ENCODE data around the gene FXYD3. TPM values are rescaled to one million over a fixed set of nuclear protein-coding genes. Genes with fewer than 3 reads are reported as not detected.

FXYD3 gene
- total and polyA plus RNA-seq, 2 donors (not counting 1 experiment from before 2014, with no cell fraction given), result not detected

GRCh38 chr19:35140962-35141836 lies 25.6 kb downstream of the FXYD3 start:
- Histone ChIP-seq H3K36me3 (ENCODE audit: control insufficient read depth, insufficient read depth, low read length) (no peaks in the 10 kb centered on the region), H3K4me3 (replicated peaks in 1 of 4; ENCODE audit: control extremely low read depth in 1 of 4, insufficient read depth in 1 of 4, low read depth in 3 of 4, low read length in 4 of 4) (peak overlapping the region in 1 of 4 experiments; percentile 32), H3K27ac (ENCODE audit: insufficient read depth, low read length) (no peak overlapping the region), H3K4me1 (ENCODE audit: control insufficient read depth, extremely low read depth, insufficient read depth, low read length) (peaks cover 28% of the 10 kb centered on the region), H3K79me2 (ENCODE audit: control insufficient read depth, insufficient read depth, low read length) (no peaks in the 10 kb centered on the region), H3K9me3 (ENCODE audit: control insufficient read depth, insufficient read depth, low read depth, low read length) (no peaks in the 10 kb centered on the region), H3K27me3 (ENCODE audit: control insufficient read depth, insufficient read depth, low read length) (peaks cover 2% of the 10 kb centered on the region), H3K4me2 (ENCODE audit: extremely low read depth, insufficient read depth, low read length) (peak overlapping the region; percentile 69), H2AFZ (ENCODE audit: low read length) (peak overlapping the region; percentile 28), H3K9ac (ENCODE audit: insufficient read depth, low read length) (peak overlapping the region; percentile 10), H4K20me1 (ENCODE audit: control insufficient read depth, extremely low read depth, insufficient read depth, low read length) (no peaks in the 10 kb centered on the region)
- no peak for TF ChIP-seq EZH2 (IDR thresholded peaks at IDR 0.05; ENCODE audit: low read length, missing control alignments)
- TF ChIP-seq CTCF (conservative IDR thresholded peaks at IDR 0.05 in 1 of 2, IDR thresholded peaks at IDR 0.05 in 1 of 2; ENCODE audit: low read depth in 1 of 2, low read length in 2 of 2), result peak; percentile 29 to 42
- peak; percentile 77 to 85 for DNase-seq (ENCODE audit: low read depth in 2 of 2)

GRCh38 chr19:35141837-35142605 lies 26.4 kb downstream of the FXYD3 start:
- H3K9ac ChIP-seq (ENCODE audit: insufficient read depth, low read length), result no peak overlapping the region
- TF ChIP-seq CTCF (conservative IDR thresholded peaks at IDR 0.05 in 1 of 2, IDR thresholded peaks at IDR 0.05 in 1 of 2; ENCODE audit: low read depth in 1 of 2, low read length in 2 of 2), result no peak
- no peak for TF ChIP-seq EZH2 (IDR thresholded peaks at IDR 0.05; ENCODE audit: low read length, missing control alignments)
- H3K27me3 ChIP-seq (ENCODE audit: control insufficient read depth, insufficient read depth, low read length), result no peaks in the 10 kb centered on the region
- peak in 1 of 2 donors; percentile 22 for DNase-seq (ENCODE audit: low read depth in 2 of 2)
- no peaks in the 10 kb centered on the region for H4K20me1 ChIP-seq (ENCODE audit: control insufficient read depth, extremely low read depth, insufficient read depth, low read length)
- no peak overlapping the region for H3K4me3 ChIP-seq (replicated peaks in 1 of 4; ENCODE audit: control extremely low read depth in 1 of 4, insufficient read depth in 1 of 4, low read depth in 3 of 4, low read length in 4 of 4)
- H2AFZ ChIP-seq (ENCODE audit: low read length), result no peak overlapping the region
- no peaks in the 10 kb centered on the region for H3K9me3 ChIP-seq (ENCODE audit: control insufficient read depth, insufficient read depth, low read depth, low read length)
- no peak overlapping the region for H3K27ac ChIP-seq (ENCODE audit: insufficient read depth, low read length)
- no peaks in the 10 kb centered on the region for H3K36me3 ChIP-seq (ENCODE audit: control insufficient read depth, insufficient read depth, low read length)
- no peak overlapping the region for H3K4me2 ChIP-seq (ENCODE audit: extremely low read depth, insufficient read depth, low read length)
- peaks cover 28% of the 10 kb centered on the region for H3K4me1 ChIP-seq (ENCODE audit: control insufficient read depth, extremely low read depth, insufficient read depth, low read length)
- H3K79me2 ChIP-seq (ENCODE audit: control insufficient read depth, insufficient read depth, low read length), result no peaks in the 10 kb centered on the region

GRCh38 chr19:35142606-35143230 lies 27.1 kb downstream of the FXYD3 start:
- TF ChIP-seq CTCF (conservative IDR thresholded peaks at IDR 0.05 in 1 of 2, IDR thresholded peaks at IDR 0.05 in 1 of 2; ENCODE audit: low read depth in 1 of 2, low read length in 2 of 2) (peak; percentile 31 to 47), EZH2 (IDR thresholded peaks at IDR 0.05; ENCODE audit: low read length, missing control alignments) (no peak)
- no peaks in the 10 kb centered on the region for H3K27me3 ChIP-seq (ENCODE audit: control insufficient read depth, insufficient read depth, low read length)
- peak in 1 of 2 donors; percentile 29 for DNase-seq (ENCODE audit: low read depth in 2 of 2)
- no peaks in the 10 kb centered on the region for H3K36me3 ChIP-seq (ENCODE audit: control insufficient read depth, insufficient read depth, low read length)
- peaks cover 28% of the 10 kb centered on the region for H3K4me1 ChIP-seq (ENCODE audit: control insufficient read depth, extremely low read depth, insufficient read depth, low read length)
- H3K4me2 ChIP-seq (ENCODE audit: extremely low read depth, insufficient read depth, low read length), result no peak overlapping the region
- H3K27ac ChIP-seq (ENCODE audit: insufficient read depth, low read length), result no peak overlapping the region
- H4K20me1 ChIP-seq (ENCODE audit: control insufficient read depth, extremely low read depth, insufficient read depth, low read length), result no peaks in the 10 kb centered on the region
- H3K4me3 ChIP-seq (replicated peaks in 1 of 4; ENCODE audit: control extremely low read depth in 1 of 4, insufficient read depth in 1 of 4, low read depth in 3 of 4, low read length in 4 of 4), result no peak overlapping the region
- no peak overlapping the region for H2AFZ ChIP-seq (ENCODE audit: low read length)
- no peak overlapping the region for H3K9ac ChIP-seq (ENCODE audit: insufficient read depth, low read length)
- H3K79me2 ChIP-seq (ENCODE audit: control insufficient read depth, insufficient read depth, low read length), result no peaks in the 10 kb centered on the region
- no peaks in the 10 kb centered on the region for H3K9me3 ChIP-seq (ENCODE audit: control insufficient read depth, insufficient read depth, low read depth, low read length)
